IMR-90 (cell line): ENCODE results near the gene CDK18. TPM values are rescaled to one million over a fixed set of nuclear protein-coding genes. Genes with fewer than 3 reads are reported as not detected.

ENCODE experiments used
- ATAC-seq: fragments of 200-7000 bp; cut with Tn5 transposase; 2 replicates; pipeline ENCODE4 v1.9.1; 2020; ENCODE audit warnings: low read depth, mild to moderate bottlenecking, moderate library complexity
- BruUV-seq: library from RNA; stranded (reverse); fragments of 400-500 nt; replicated peaks from 2 replicates; lab custom pipeline; 2021; lab: Mats Ljungman, UMichigan
- CTCF ChIA-PET: fragments of 300-600 bp; formaldehyde crosslinking; extraction: SDS; loops from one replicate; lab custom pipeline; 2021; ENCODE audit warnings: antibody characterized with exemption; lab: Yijun Ruan, JAX
- POLR2A ChIA-PET: fragments of 300-600 bp; sonication (Branson Sonifier 250); formaldehyde crosslinking; loops from one replicate; lab custom pipeline; 2022; ENCODE audit warnings: antibody characterized with exemption; ENCODE audit not compliant: unreplicated experiment; lab: Charles Lee
- DNase-seq: peaks from one replicate; pipeline ENCODE4 v3.0.0; 2013
- H2AFZ ChIP-seq: replicated peaks from 2 replicates; pipeline ENCODE3; 2013; ENCODE audit warnings: low read length, mild to moderate bottlenecking; ENCODE audit not compliant: poor library complexity
- H2AK5ac ChIP-seq: 2 replicates; pipeline ENCODE4 v1.6.1; 2013; ENCODE audit warnings: low read depth, low read length, inconsistent platforms
- H2AK9ac ChIP-seq: replicated peaks from 2 replicates; pipeline ENCODE3; 2013; ENCODE audit warnings: mild to moderate bottlenecking, low read depth, low read length, moderate library complexity; ENCODE audit not compliant: poor library complexity
- H2BK120ac ChIP-seq: 2 replicates; pipeline ENCODE4 v1.6.1; 2013; ENCODE audit warnings: low read depth, low read length, inconsistent platforms
- H2BK15ac ChIP-seq: 3 replicates; pipeline ENCODE4 v1.6.1; 2013; ENCODE audit warnings: low read depth, low read length, inconsistent platforms
- H2BK20ac ChIP-seq: 2 replicates; pipeline ENCODE4 v1.6.1; 2013; ENCODE audit warnings: low read depth, mild to moderate bottlenecking, inconsistent platforms, low read length, moderate library complexity
- H2BK5ac ChIP-seq: 2 replicates; pipeline ENCODE4 v1.6.1; 2013; ENCODE audit warnings: mild to moderate bottlenecking, low read depth, low read length, inconsistent platforms; ENCODE audit not compliant: poor library complexity, severe bottlenecking
- H3K14ac ChIP-seq: replicated peaks from 2 replicates; pipeline ENCODE4 v1.6.1; 2013; ENCODE audit warnings: low read depth, low read length, inconsistent platforms
- H3K18ac ChIP-seq: 2 replicates; pipeline ENCODE4 v1.6.1; 2013; ENCODE audit warnings: low read depth, low read length, control low read depth
- H3K23ac ChIP-seq: 2 replicates; pipeline ENCODE4 v1.6.1; 2013; ENCODE audit warnings: low read depth, low read length, inconsistent platforms
- H3K27ac ChIP-seq: 2 replicates; pipeline ENCODE4 v1.5.1; 2013; ENCODE audit warnings: mild to moderate bottlenecking, control low read depth, low read length; ENCODE audit not compliant: insufficient read depth
- H3K27me3 ChIP-seq: 2 replicates; pipeline ENCODE4 v1.6.1; 2013; ENCODE audit warnings: low read length; ENCODE audit not compliant: control insufficient read depth, insufficient read depth
- H3K36me3 ChIP-seq: 2 replicates; pipeline ENCODE4 v1.6.1; 2013; ENCODE audit warnings: low read length, mixed read lengths; ENCODE audit not compliant: control insufficient read depth, insufficient read depth
- H3K4ac ChIP-seq: 2 replicates; pipeline ENCODE4 v1.6.1; 2013; ENCODE audit warnings: low read depth, low read length, inconsistent platforms
- H3K4me1 ChIP-seq: 2 replicates; pipeline ENCODE4 v1.6.1; 2013; ENCODE audit warnings: low read length, mixed read lengths; ENCODE audit not compliant: control insufficient read depth, insufficient read depth
- H3K4me2 ChIP-seq: 2 replicates; pipeline ENCODE4 v1.6.1; 2013; ENCODE audit warnings: low read depth, mild to moderate bottlenecking, control low read depth, low read length, moderate library complexity
- H3K4me3 ChIP-seq: 2 replicates; pipeline ENCODE4 v1.5.1; 2013; ENCODE audit warnings: low read depth, mild to moderate bottlenecking, control low read depth, low read length, moderate library complexity; ENCODE audit not compliant: insufficient read depth
- H3K56ac ChIP-seq: 2 replicates; pipeline ENCODE4 v1.6.1; 2013; ENCODE audit warnings: low read length, inconsistent platforms; ENCODE audit not compliant: insufficient read depth; ENCODE audit errors: extremely low read depth
- H3K79me1 ChIP-seq, 2 experiments: 2 replicates each; pipeline ENCODE4 v1.6.1; 2013; ENCODE audit warnings: low read length in 2 of 2, inconsistent platforms in 1 of 2, low read depth in 1 of 2
- H3K9ac ChIP-seq: 2 replicates; pipeline ENCODE4 v1.6.1; 2013; ENCODE audit warnings: low read depth, low read length, control low read depth
- H3K9me1 ChIP-seq: 2 replicates; pipeline ENCODE4 v1.6.1; 2013; ENCODE audit warnings: low read length, inconsistent platforms; ENCODE audit not compliant: insufficient read depth
- H3K9me3 ChIP-seq: 2 replicates; pipeline ENCODE4 v1.6.1; 2013; ENCODE audit warnings: low read length; ENCODE audit not compliant: control insufficient read depth, insufficient read depth
- H4K20me1 ChIP-seq: 2 replicates; pipeline ENCODE4 v1.6.1; 2013; ENCODE audit warnings: low read length, inconsistent platforms; ENCODE audit not compliant: insufficient read depth
- H4K5ac ChIP-seq: 2 replicates; pipeline ENCODE4 v1.6.1; 2013; ENCODE audit warnings: mild to moderate bottlenecking, low read depth, low read length, control low read depth
- H4K8ac ChIP-seq, 2 experiments: 2 replicates each; pipeline ENCODE4 v1.6.1; 2013; ENCODE audit warnings: low read depth in 2 of 2, low read length in 2 of 2, control low read depth in 1 of 2, inconsistent platforms in 1 of 2
- H4K91ac ChIP-seq: 2 replicates; pipeline ENCODE4 v1.6.1; 2013; ENCODE audit warnings: low read depth, low read length, inconsistent platforms; ENCODE audit not compliant: insufficient read depth
- BHLHE40 ChIP-seq: fragments of 150-350 bp; IDR thresholded peaks from 2 replicates; pipeline ENCODE4 v1.6.1; 2016; ENCODE audit warnings: mild to moderate bottlenecking, low read depth, low read length
- CEBPB ChIP-seq: IDR thresholded peaks from 2 replicates; pipeline ENCODE4 v1.6.1; 2012; ENCODE audit warnings: low read depth, low read length, improper control_type of control experiment
- CHD1 ChIP-seq: IDR thresholded peaks from 2 replicates; pipeline ENCODE4 v1.6.1; 2012; ENCODE audit warnings: low read depth, low read length, improper control_type of control experiment
- FOS ChIP-seq: fragments of 150-350 bp; IDR thresholded peaks from 2 replicates; pipeline ENCODE4 v1.6.1; 2016; ENCODE audit warnings: low read depth, low read length
- MAFK ChIP-seq: IDR thresholded peaks from 2 replicates; pipeline ENCODE4 v1.6.1; 2012; ENCODE audit warnings: low read depth, low read length, improper control_type of control experiment
- MAZ ChIP-seq: IDR thresholded peaks from 2 replicates; pipeline ENCODE4 v1.6.1; 2012; ENCODE audit warnings: low read depth, mild to moderate bottlenecking, low read length, improper control_type of control experiment, moderate library complexity, borderline replicate concordance
- MXI1 ChIP-seq: IDR thresholded peaks from 2 replicates; pipeline ENCODE4 v1.6.1; 2012; ENCODE audit warnings: low read depth, mild to moderate bottlenecking, low read length, moderate library complexity, borderline replicate concordance
- NFE2L2 ChIP-seq: fragments of 150-350 bp; IDR thresholded peaks from 2 replicates; pipeline ENCODE4 v1.6.1; 2016; ENCODE audit warnings: low read depth, mild to moderate bottlenecking, low read length
- POLR2A ChIP-seq: IDR thresholded peaks from 2 replicates; pipeline ENCODE4 v1.6.1; 2012; ENCODE audit warnings: mild to moderate bottlenecking, low read depth, low read length
- RAD21 ChIP-seq: IDR thresholded peaks from 2 replicates; pipeline ENCODE4 v1.6.1; 2012; ENCODE audit warnings: low read length, improper control_type of control experiment
- RCOR1 ChIP-seq: IDR thresholded peaks from 2 replicates; pipeline ENCODE4 v1.6.1; 2012; ENCODE audit warnings: mild to moderate bottlenecking, low read length, improper control_type of control experiment; ENCODE audit not compliant: insufficient replicate concordance
- SMC3 ChIP-seq: fragments of 150-350 bp; IDR thresholded peaks from 2 replicates; pipeline ENCODE4 v1.6.1; 2016; ENCODE audit warnings: low read depth, mild to moderate bottlenecking, antibody characterized with exemption, low read length, moderate library complexity
- WGBS, 2 experiments: methylation state at CpG; one replicate each; pipeline versions ENCODE4 v1.1.5 to v1.1.7; 2013; ENCODE audit warnings: missing lambda C conversion rate in 2 of 2; ENCODE audit not compliant: insufficient read length in 1 of 2; ENCODE audit errors: extremely low coverage in 2 of 2; 5-methylcytosine and 5-hydroxymethylcytosine counted together
- dilution Hi-C: fragments of 300-500 bp; cut with HindIII; formaldehyde crosslinking; loops from one replicate; pipeline ENCODE4 v1.14.3; 2018; ENCODE audit warnings: low sequenced_read_pairs; ENCODE audit not compliant: unreplicated experiment
- in situ Hi-C: fragments of 300-500 bp; cut with MboI; formaldehyde crosslinking; loops from 3 replicates; pipeline ENCODE4 v1.14.3; 2019; ENCODE audit warnings: low sequenced_read_pairs, inconsistent platforms, mixed read lengths
- intact Hi-C: fragments of 100-400 bp; cut with micrococcal nuclease; formaldehyde crosslinking; loops from 2 replicates; pipeline ENCODE4 v1.10.0; 2022
- polyA plus RNA-seq, 3 experiments: library from polyadenylated mRNA; depleted of rRNA; stranded (reverse); fragments of >200 nt; gene quantifications; 2 replicates each; pipeline ENCODE4 v1.2.3, GENCODE V29; 2012; ENCODE audit warnings: low replicate concordance in 1 of 3
- total RNA-seq: library from RNA; depleted of rRNA; stranded (reverse); fragments of >200 nt; gene quantifications from 2 replicates; pipeline ENCODE4 v1.2.3, GENCODE V29; 2012
- TF ChIP-seq, protein P1 (sequence below): conservative IDR thresholded peaks from 2 replicates; pipeline ENCODE4 v1.5.1; 2012; ENCODE audit warnings: mild to moderate bottlenecking, low read depth, low read length, improper control_type of control experiment
- TF ChIP-seq, protein P2 (sequence below): fragments of 150-350 bp; IDR thresholded peaks from 2 replicates; pipeline ENCODE4 v1.6.1; 2016; ENCODE audit warnings: low read depth, mild to moderate bottlenecking, low read length, moderate library complexity, borderline replicate concordance

CDK18 gene
- total and polyA plus RNA-seq, 2 of the 4 experiments (the other 2 are of a cell fraction): 0.18 to 0.48 TPM

DNA sequence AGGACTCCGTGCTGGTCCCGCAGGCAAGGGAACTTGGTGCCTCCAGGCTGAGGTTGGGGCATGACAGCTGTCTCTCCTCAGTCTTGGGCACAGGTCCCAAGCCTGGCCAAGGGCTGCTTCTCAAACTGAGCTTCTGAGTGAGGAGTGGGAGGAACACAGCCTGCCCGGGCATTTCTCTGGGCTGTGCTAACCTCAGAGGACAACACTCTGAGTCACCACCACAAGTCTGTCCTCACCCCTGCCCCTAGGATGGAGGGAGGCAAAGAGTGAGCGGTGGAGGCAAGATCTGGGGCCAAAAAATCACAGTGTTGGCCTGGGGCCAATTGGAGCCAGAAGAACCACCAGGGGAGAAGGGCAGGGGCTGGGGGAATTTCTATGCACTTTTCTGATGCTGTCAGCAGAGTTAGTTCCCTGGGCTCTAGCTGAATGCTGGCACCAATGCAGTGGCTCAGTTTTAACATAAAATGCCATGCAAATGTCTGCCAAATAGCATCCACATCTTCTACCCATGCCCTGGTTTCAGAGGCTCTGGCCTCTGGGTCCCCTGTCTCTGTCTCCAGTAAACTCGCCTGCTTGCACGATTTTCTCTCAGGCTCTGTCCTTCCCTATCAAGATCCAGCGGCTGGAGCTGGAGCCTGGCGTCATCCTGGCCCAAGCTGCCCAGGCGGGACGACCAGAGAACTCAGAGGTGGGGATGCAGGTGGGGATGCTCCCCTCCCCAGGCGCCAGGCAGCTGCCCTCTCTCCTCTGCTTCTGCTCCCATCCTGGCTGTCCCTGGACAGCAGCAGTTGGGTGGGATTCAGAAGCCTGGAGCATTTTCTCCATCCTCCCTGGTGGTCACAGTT, 11.0 kb upstream of the CDK18 start:
- CTCF ChIA-PET: interaction anchor here (0.7 to 3.7 kb wide), 5 partner anchors 8 to 215 kb away, joined by 3 to 20 read pairs (median 3); no protein-coding TSS in a partner anchor
- Histone ChIP-seq H2AK9ac (no peak overlapping the region), H3K4me2 (no peak overlapping the region), H3K79me1 (no peaks in the 10 kb centered on the region), H2BK5ac (no peak overlapping the region), H2BK20ac (no peak overlapping the region), H2BK120ac (no peak overlapping the region), H3K9ac (no peak overlapping the region), H3K9me3 (no peaks in the 10 kb centered on the region), H3K27ac (no peak overlapping the region), H2AFZ (peak overlapping the region; percentile 73), H4K20me1 (no peaks in the 10 kb centered on the region), H4K5ac (no peak overlapping the region), H3K4me3 (no peak overlapping the region), H4K91ac (no peak overlapping the region), H3K9me1 (no peaks in the 10 kb centered on the region), H2BK15ac (no peak overlapping the region), H3K27me3 (peaks cover 57% of the 10 kb centered on the region), H4K8ac (no peak overlapping the region), H3K18ac (no peak overlapping the region), H3K4me1 (peaks cover 3% of the 10 kb centered on the region; the same call in 1 of the 2 replicates), H3K4ac (no peak overlapping the region), H2AK5ac (no peak overlapping the region), H3K23ac (no peak overlapping the region), H3K56ac (no peak overlapping the region), H3K36me3 (no peaks in the 10 kb centered on the region), H3K14ac (no peak overlapping the region)
- DNase-seq (peak; percentile 56), ATAC-seq (peak; percentile 91)
- no TSS peak for BruUV-seq
- intact Hi-C loops: no loop called here
- in situ Hi-C loops: no loop called here
- dilution Hi-C loops: no loop called here
- WGBS, 2 experiments: no CpG with 5 or more reads among the region's 11 CpGs
- POLR2A ChIA-PET: no interaction called here
- TF ChIP-seq NFE2L2: no peak
- TF ChIP-seq BHLHE40: no peak
- no peak for TF ChIP-seq RAD21
- TF ChIP-seq RCOR1: no peak
- no peak for TF ChIP-seq CHD1
- no peak for TF ChIP-seq POLR2A
- no peak for TF ChIP-seq MAFK
- TF ChIP-seq, protein P1, sequence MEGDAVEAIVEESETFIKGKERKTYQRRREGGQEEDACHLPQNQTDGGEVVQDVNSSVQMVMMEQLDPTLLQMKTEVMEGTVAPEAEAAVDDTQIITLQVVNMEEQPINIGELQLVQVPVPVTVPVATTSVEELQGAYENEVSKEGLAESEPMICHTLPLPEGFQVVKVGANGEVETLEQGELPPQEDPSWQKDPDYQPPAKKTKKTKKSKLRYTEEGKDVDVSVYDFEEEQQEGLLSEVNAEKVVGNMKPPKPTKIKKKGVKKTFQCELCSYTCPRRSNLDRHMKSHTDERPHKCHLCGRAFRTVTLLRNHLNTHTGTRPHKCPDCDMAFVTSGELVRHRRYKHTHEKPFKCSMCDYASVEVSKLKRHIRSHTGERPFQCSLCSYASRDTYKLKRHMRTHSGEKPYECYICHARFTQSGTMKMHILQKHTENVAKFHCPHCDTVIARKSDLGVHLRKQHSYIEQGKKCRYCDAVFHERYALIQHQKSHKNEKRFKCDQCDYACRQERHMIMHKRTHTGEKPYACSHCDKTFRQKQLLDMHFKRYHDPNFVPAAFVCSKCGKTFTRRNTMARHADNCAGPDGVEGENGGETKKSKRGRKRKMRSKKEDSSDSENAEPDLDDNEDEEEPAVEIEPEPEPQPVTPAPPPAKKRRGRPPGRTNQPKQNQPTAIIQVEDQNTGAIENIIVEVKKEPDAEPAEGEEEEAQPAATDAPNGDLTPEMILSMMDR: no peak
- 0 out of 2 replicates have a peak, but pooled peaks have one; percentile 20 for TF ChIP-seq CEBPB
- TF ChIP-seq MXI1: no peak
- peak; percentile 34; the same call in 1 of the 2 replicates for TF ChIP-seq FOS
- no peak for TF ChIP-seq SMC3
- peak; percentile 43; the same call in 1 of the 2 replicates for TF ChIP-seq MAZ
- TF ChIP-seq, protein P2, sequence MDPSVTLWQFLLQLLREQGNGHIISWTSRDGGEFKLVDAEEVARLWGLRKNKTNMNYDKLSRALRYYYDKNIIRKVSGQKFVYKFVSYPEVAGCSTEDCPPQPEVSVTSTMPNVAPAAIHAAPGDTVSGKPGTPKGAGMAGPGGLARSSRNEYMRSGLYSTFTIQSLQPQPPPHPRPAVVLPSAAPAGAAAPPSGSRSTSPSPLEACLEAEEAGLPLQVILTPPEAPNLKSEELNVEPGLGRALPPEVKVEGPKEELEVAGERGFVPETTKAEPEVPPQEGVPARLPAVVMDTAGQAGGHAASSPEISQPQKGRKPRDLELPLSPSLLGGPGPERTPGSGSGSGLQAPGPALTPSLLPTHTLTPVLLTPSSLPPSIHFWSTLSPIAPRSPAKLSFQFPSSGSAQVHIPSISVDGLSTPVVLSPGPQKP: no peak
